DOHH2 (cell line): ENCODE measurements around the gene DNA2.

Experiments used
- EZH2phosphoT487 ChIP-seq: fragments of 200-600 bp; sonication (generic); IDR thresholded peaks from 2 replicates; pipeline ENCODE4 v1.6.1; 2017; ENCODE audit warnings: borderline replicate concordance, mild to moderate bottlenecking, antibody characterized with exemption, low read length, moderate library complexity, mixed read lengths
- TF ChIP-seq, protein P1 (sequence below): fragments of 200-600 bp; sonication (generic); IDR thresholded peaks from one replicate; pipeline ENCODE4 v1.5.1; 2014; ENCODE audit warnings: antibody characterized with exemption, mild to moderate bottlenecking, low read depth, low read length; ENCODE audit not compliant: poor library complexity, severe bottlenecking

DNA sequence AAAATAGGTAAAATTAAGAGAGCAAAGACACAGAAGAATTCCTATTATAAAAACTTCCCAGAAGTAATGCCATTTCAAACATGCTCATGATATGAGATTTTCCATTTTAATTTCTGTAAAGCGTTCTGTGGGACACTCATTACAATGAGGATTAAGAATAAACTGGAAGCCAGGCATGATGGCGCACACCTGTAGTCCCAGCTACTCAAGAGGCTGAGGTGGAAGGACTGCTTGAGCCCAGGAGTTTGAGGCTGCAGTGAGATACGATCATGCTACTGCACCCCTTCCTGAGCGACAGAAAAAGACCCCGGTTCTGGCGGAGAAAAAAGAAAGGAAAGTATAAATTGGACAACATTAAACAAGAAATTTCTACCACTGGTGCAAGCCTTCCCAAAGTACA is 1.5 kb downstream of the DNA2 start:
- TF ChIP-seq, protein P1, sequence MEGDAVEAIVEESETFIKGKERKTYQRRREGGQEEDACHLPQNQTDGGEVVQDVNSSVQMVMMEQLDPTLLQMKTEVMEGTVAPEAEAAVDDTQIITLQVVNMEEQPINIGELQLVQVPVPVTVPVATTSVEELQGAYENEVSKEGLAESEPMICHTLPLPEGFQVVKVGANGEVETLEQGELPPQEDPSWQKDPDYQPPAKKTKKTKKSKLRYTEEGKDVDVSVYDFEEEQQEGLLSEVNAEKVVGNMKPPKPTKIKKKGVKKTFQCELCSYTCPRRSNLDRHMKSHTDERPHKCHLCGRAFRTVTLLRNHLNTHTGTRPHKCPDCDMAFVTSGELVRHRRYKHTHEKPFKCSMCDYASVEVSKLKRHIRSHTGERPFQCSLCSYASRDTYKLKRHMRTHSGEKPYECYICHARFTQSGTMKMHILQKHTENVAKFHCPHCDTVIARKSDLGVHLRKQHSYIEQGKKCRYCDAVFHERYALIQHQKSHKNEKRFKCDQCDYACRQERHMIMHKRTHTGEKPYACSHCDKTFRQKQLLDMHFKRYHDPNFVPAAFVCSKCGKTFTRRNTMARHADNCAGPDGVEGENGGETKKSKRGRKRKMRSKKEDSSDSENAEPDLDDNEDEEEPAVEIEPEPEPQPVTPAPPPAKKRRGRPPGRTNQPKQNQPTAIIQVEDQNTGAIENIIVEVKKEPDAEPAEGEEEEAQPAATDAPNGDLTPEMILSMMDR: no peak
- no peak for TF ChIP-seq EZH2phosphoT487
